ENCODE measurements around the gene NLRX1.
A peak's percentile ranks its signal among the peaks of the same experiment; 100 is the strongest.

Gene NLRX1

GRCh38 chr11:119222308-119222707 is 53.8 kb downstream of the NLRX1 start:
- no peak for DNase-seq

DNA sequence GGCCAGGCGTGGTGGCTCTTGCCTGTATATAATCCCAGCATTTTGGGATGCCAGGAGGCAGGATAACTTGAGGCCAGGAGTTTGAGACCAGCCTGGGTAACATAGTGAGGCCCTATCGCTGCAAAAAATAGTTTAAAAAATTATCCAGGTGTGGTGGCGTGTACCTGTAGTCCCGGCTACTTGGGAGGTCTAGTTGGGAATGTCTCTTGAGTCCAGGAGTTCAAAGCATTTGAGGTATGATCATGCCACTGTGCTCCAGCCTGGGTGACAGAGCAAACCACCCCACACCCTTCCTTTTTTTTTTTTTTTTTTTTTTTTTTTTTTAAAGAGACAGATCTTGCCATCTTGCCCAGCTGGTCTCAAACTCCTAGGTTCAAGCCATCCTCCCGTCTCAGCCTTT is 54.4 kb downstream of the NLRX1 start:
- peak; percentile 13 for DNase-seq

- DNase-seq = no peak
Measured at GRCh38 chr11:119223856-119224255, 55.3 kb downstream of the NLRX1 start.

GRCh38 chr11:119228535-119229287 is 60.2 kb downstream of the NLRX1 start:
- DNase-seq = peak; percentile 47

- DNase-seq = no peak
Measured at GRCh38 chr11:119229288-119229672, 60.8 kb downstream of the NLRX1 start.

DNA sequence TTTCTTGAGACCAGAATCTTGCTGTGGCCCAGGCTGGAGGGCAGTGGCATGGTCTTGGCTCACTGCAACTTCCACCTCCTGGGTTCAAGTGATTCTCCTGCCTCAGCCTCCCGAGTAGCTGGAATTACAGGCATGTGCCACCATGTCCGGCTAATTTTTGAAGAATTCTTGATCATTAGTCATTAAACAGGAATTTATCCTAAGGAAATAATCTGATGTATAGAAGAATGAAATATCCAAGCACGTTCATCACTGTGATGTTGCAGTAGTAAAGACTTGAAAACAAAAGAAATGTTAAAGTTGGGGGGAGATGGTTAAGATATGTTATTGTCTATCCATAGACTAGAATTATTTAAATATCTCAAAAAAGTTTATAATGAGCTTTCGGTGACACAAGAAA is 61.2 kb downstream of the NLRX1 start:
- DNase-seq = no peak

All from hematopoietic multipotent progenitor cell treated with erythropoietin and hydrocortisone succinate and interleukin-3 and kit ligand, for 4 days (in vitro differentiated cells).